ENCODE results near the gene ELL2. TPM values are rescaled to one million over a fixed set of nuclear protein-coding genes. Genes with fewer than 3 reads are reported as not detected.

Gene ELL2
- total RNA-seq, 1 experiment from 2014 or later, result 27.5 TPM

DNA sequence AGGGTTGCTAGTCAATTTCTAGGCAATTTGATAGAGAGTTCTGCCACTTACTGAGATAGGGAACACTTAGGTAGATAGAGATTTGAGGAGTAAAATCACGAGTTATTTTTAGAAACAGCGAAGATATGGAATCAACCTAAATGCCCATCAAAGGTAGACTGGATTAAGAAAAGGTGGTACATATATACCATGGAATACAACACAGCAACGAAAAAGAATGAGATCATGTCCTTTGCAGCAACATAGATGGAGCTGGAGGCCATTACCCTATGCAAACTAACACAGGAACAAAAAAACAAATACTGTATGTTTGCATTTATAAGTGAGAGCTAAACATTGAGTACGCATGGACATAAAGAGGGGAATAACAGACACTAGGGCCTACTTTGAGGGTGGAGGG is 9.7 kb downstream of the ELL2 start:
- Histone ChIP-seq H3K4ac (ENCODE audit: low read depth, low read length) (no peak overlapping the region), H3K18ac (ENCODE audit: insufficient read length, low read depth, low read length) (no peak overlapping the region), H2AFZ (ENCODE audit: low read length) (no peak overlapping the region), H3K27me3 (ENCODE audit: insufficient read depth, low read length) (no peaks in the 10 kb centered on the region; the same call in 1 of the 2 replicates), H3K4me1 (ENCODE audit: insufficient read depth, low read length) (no peaks in the 10 kb centered on the region), H2BK120ac (ENCODE audit: low read depth, low read length, poor library complexity, severe bottlenecking) (no peak overlapping the region), H3K9ac (ENCODE audit: extremely low read depth, insufficient read length, low read length) (no peak overlapping the region), H4K5ac (ENCODE audit: insufficient read length, low read depth, low read length) (no peak overlapping the region), H4K91ac (ENCODE audit: insufficient read length, low read depth, low read length) (no peak overlapping the region), H3K14ac (ENCODE audit: insufficient read depth, low read length) (no peak overlapping the region), H3K79me1 (ENCODE audit: insufficient read depth, low read depth, low read length, poor library complexity, severe bottlenecking) (no peaks in the 10 kb centered on the region), H3T11ph (ENCODE audit: low read length) (no peak overlapping the region), H3K23me2 (ENCODE audit: insufficient read length, low read depth, low read length, poor library complexity, severe bottlenecking) (no peaks in the 10 kb centered on the region), H4K8ac (replicated peaks; ENCODE audit: insufficient read length, low read depth, low read length) (no peak overlapping the region), H3K56ac (ENCODE audit: insufficient read length, low read depth, low read length) (no peak overlapping the region), H2BK5ac (ENCODE audit: insufficient read length, low read length) (no peak overlapping the region), H3K79me2 (ENCODE audit: insufficient read depth, low read length) (no peaks in the 10 kb centered on the region; the same call in 1 of the 2 replicates), H2BK12ac (ENCODE audit: insufficient read length, low read depth, low read length) (no peak overlapping the region), H3K4me2 (ENCODE audit: insufficient read depth, insufficient read length, low read length) (no peak overlapping the region), H2AK5ac (ENCODE audit: insufficient read length, low read length) (no peak overlapping the region), H3K9me3 (ENCODE audit: control insufficient read depth, low read depth, low read length) (no peaks in the 10 kb centered on the region), H3K27ac (ENCODE audit: insufficient read length, low read depth, low read length) (no peak overlapping the region), H3K23ac (ENCODE audit: insufficient read length, low read depth, low read length) (no peak overlapping the region), H2BK20ac (ENCODE audit: low read depth, low read length, poor library complexity, severe bottlenecking) (no peak overlapping the region), H2BK15ac (ENCODE audit: low read depth, low read length) (no peak overlapping the region), H4K20me1 (ENCODE audit: control insufficient read depth, insufficient read depth, insufficient read length) (no peaks in the 10 kb centered on the region)
- TF ChIP-seq, protein P1, sequence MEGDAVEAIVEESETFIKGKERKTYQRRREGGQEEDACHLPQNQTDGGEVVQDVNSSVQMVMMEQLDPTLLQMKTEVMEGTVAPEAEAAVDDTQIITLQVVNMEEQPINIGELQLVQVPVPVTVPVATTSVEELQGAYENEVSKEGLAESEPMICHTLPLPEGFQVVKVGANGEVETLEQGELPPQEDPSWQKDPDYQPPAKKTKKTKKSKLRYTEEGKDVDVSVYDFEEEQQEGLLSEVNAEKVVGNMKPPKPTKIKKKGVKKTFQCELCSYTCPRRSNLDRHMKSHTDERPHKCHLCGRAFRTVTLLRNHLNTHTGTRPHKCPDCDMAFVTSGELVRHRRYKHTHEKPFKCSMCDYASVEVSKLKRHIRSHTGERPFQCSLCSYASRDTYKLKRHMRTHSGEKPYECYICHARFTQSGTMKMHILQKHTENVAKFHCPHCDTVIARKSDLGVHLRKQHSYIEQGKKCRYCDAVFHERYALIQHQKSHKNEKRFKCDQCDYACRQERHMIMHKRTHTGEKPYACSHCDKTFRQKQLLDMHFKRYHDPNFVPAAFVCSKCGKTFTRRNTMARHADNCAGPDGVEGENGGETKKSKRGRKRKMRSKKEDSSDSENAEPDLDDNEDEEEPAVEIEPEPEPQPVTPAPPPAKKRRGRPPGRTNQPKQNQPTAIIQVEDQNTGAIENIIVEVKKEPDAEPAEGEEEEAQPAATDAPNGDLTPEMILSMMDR (conservative IDR thresholded peaks at IDR 0.05), result no peak
- DNase-seq, result no peak
- no CpG with 5 or more reads among the region's 4 CpGs for WGBS (ENCODE audit: extremely low coverage, insufficient read length, low lambda C conversion rate)
- Mint-ChIP-seq H3K36me3 (ENCODE audit: insufficient read depth in 1 of 3, low read depth in 3 of 3) (peaks cover 0 to 15% (median 4%) of the 10 kb centered on the region in 3 experiments; a peak in 4 of 7 replicates), H3K4me3 (no peak overlapping the region), H3K27me3 (ENCODE audit: low read depth) (no peaks in the 10 kb centered on the region), H3K27ac (no peak overlapping the region), H3K4me1 (peaks cover 10 to 16% of the 10 kb centered on the region in 2 experiments), H3K9me3 (no peaks in the 10 kb centered on the region)
